Karpas-422 (cell line): Measurements from ENCODE around the gene KCNN3. TPM values are rescaled to one million over a fixed set of nuclear protein-coding genes. Genes with fewer than 3 reads are reported as not detected.

Experiments
- DNase-seq: peaks from one replicate; pipeline ENCODE4 v3.0.0-alpha.2; 2015
- H2AFZ ChIP-seq: fragments of 200-600 bp; sonication (generic); 2 replicates; pipeline ENCODE4 v1.6.1; 2014; ENCODE audit warnings: antibody characterized with exemption, low read length, mixed read lengths
- H3K27ac ChIP-seq: fragments of 200-600 bp; sonication (generic); 2 replicates; pipeline ENCODE4 v1.5.1; 2014; ENCODE audit warnings: mild to moderate bottlenecking, low read length, moderate library complexity
- H3K27me3 ChIP-seq: fragments of 200-600 bp; sonication (generic); 2 replicates; pipeline ENCODE4 v1.6.1; 2014; ENCODE audit warnings: low read length, mixed read lengths
- H3K36me3 ChIP-seq: fragments of 200-600 bp; sonication (generic); 2 replicates; pipeline ENCODE4 v1.6.1; 2014; ENCODE audit warnings: low read length, mixed read lengths; ENCODE audit not compliant: insufficient read depth
- H3K4me1 ChIP-seq: fragments of 200-600 bp; sonication (generic); 2 replicates; pipeline ENCODE4 v1.6.1; 2014; ENCODE audit warnings: mild to moderate bottlenecking, low read length, mixed read lengths
- H3K4me2 ChIP-seq: fragments of 200-600 bp; sonication (generic); 2 replicates; pipeline ENCODE4 v1.6.1; 2014; ENCODE audit warnings: low read length, low read depth, mild to moderate bottlenecking; ENCODE audit not compliant: poor library complexity, severe bottlenecking
- H3K4me3 ChIP-seq: fragments of 200-600 bp; sonication (generic); 2 replicates; pipeline ENCODE4 v1.5.1; 2014; ENCODE audit warnings: mild to moderate bottlenecking, antibody characterized with exemption, low read length, mixed read lengths
- H3K79me2 ChIP-seq: fragments of 200-600 bp; sonication (generic); 2 replicates; pipeline ENCODE4 v1.6.1; 2014; ENCODE audit warnings: mild to moderate bottlenecking, low read length, mixed read lengths
- H3K9ac ChIP-seq: fragments of 200-600 bp; sonication (generic); 2 replicates; pipeline ENCODE4 v1.6.0; 2014; ENCODE audit warnings: low read length
- H3K9me2 ChIP-seq: fragments of 200-600 bp; sonication (generic), shearing (Covaris generic); replicated peaks from 2 replicates; pipeline ENCODE4 v1.6.0; 2014; ENCODE audit warnings: mild to moderate bottlenecking, low read length, moderate library complexity; ENCODE audit not compliant: insufficient read depth
- H3K9me3 ChIP-seq: fragments of 300-700, 200-600 bp; sonication (generic); 2 replicates; pipeline ENCODE4 v1.6.1; 2014; ENCODE audit warnings: low read length, mixed read lengths
- H4K20me1 ChIP-seq: fragments of 200-600 bp; sonication (generic); 2 replicates; pipeline ENCODE4 v1.6.1; 2014; ENCODE audit warnings: mild to moderate bottlenecking, antibody characterized with exemption, low read length, low read depth; ENCODE audit not compliant: insufficient read depth
- total RNA-seq: library from RNA; depleted of rRNA; stranded (reverse); fragments of >200 nt; shearing (Covaris generic); gene quantifications from 2 replicates; pipeline ENCODE4 v1.2.3, GENCODE V29; 2014; ENCODE audit warnings: low replicate concordance

The KCNN3 gene
- total RNA-seq, 1 experiment from 2014 or later = 68.2 TPM

DNA sequence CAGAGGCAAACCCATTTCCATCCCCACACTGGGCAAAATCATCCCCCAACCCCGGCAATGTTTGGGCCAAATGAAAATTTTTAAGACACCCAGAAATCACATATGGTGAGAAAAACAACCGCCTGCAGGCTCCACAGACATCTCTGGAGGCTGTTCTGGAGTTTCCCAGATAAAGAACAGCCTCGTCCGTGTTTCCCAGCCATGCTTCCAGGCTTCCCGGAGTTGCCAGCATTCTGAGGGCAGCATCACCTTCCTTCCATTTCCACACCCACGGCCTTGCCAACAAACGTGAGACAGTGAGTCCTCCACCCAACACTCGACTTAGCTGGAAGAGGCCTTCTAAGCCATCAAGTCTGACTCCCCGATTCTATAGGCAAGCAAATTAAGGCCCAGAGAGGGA lies 36.9 kb downstream of the KCNN3 start:
- H3K79me2 ChIP-seq = peaks cover 100% of the 10 kb centered on the region
- H3K27ac ChIP-seq = peak overlapping the region; percentile 15; the same call in 1 of the 2 replicates
- H3K4me3 ChIP-seq = no peak overlapping the region
- no peak overlapping the region for H2AFZ ChIP-seq
- no peaks in the 10 kb centered on the region for H4K20me1 ChIP-seq
- peaks cover 65% of the 10 kb centered on the region for H3K4me1 ChIP-seq
- no peak overlapping the region for H3K9ac ChIP-seq
- H3K9me2 ChIP-seq = no peaks in the 10 kb centered on the region
- H3K9me3 ChIP-seq = no peaks in the 10 kb centered on the region
- H3K27me3 ChIP-seq = no peaks in the 10 kb centered on the region
- H3K36me3 ChIP-seq = peaks cover 12% of the 10 kb centered on the region; the same call in 1 of the 2 replicates
- DNase-seq = no peak
- H3K4me2 ChIP-seq = no peak overlapping the region

DNA sequence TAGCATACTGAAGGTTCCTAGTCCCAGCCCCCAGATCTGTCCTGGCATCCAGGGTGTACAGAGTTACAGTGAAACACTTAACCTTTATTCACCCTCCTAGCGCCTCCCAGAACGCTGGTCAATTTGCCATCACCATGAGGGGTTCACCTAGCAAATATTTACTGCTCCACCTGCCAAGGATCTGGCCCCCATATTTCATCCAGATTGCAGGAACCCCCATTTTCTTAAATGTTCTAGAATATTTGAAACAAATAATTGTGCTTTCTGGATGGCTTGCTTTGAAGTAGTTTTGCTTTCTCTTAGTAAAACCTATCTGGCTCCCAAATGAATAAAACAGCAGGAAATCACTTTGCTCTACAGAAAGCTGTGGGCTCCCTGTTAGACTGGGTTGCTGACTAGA lies 37.7 kb downstream of the KCNN3 start:
- peaks cover 65% of the 10 kb centered on the region for H3K4me1 ChIP-seq
- H2AFZ ChIP-seq = no peak overlapping the region
- 0 out of 2 replicates have a peak overlapping the region, but pooled peaks have one; percentile 4 for H3K9ac ChIP-seq
- no peaks in the 10 kb centered on the region for H4K20me1 ChIP-seq
- no peaks in the 10 kb centered on the region for H3K9me3 ChIP-seq
- peaks cover 97% of the 10 kb centered on the region for H3K79me2 ChIP-seq
- H3K27ac ChIP-seq = peak overlapping the region; percentile 15; the same call in 1 of the 2 replicates
- no peak for DNase-seq
- no peaks in the 10 kb centered on the region for H3K27me3 ChIP-seq
- H3K4me3 ChIP-seq = no peak overlapping the region
- no peak overlapping the region for H3K4me2 ChIP-seq
- H3K36me3 ChIP-seq = peaks cover 9% of the 10 kb centered on the region; the same call in 1 of the 2 replicates
- H3K9me2 ChIP-seq = no peaks in the 10 kb centered on the region

DNA sequence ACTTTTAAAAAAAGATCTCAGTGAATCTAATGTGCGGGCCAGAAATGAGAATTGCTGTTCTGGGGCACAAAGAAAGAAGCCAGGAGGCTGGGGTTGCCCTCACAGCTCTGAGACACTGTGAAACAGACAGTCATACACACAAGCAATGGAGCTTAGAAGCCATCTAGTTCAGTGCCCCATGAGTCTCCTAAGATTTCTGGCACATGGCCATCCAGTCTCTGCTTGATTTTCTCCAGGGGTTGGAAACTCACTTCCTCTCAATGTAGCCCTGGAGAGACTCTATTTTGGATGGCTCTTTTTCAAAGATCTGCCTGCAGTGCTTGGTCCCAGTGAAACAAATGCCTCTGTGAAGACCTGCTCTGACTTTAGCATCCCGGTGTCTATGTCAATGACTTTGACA lies 38.6 kb downstream of the KCNN3 start:
- H3K4me3 ChIP-seq = no peak overlapping the region
- H3K79me2 ChIP-seq = peaks cover 97% of the 10 kb centered on the region
- H3K4me2 ChIP-seq = no peak overlapping the region
- H3K36me3 ChIP-seq = peaks cover 9% of the 10 kb centered on the region; the same call in 1 of the 2 replicates
- no peaks in the 10 kb centered on the region for H3K9me3 ChIP-seq
- DNase-seq = no peak
- H3K9ac ChIP-seq = no peak overlapping the region
- H2AFZ ChIP-seq = no peak overlapping the region
- no peaks in the 10 kb centered on the region for H3K9me2 ChIP-seq
- H3K27me3 ChIP-seq = no peaks in the 10 kb centered on the region
- peak overlapping the region; percentile 38 for H3K27ac ChIP-seq
- peaks cover 65% of the 10 kb centered on the region for H3K4me1 ChIP-seq
- no peaks in the 10 kb centered on the region for H4K20me1 ChIP-seq

DNA sequence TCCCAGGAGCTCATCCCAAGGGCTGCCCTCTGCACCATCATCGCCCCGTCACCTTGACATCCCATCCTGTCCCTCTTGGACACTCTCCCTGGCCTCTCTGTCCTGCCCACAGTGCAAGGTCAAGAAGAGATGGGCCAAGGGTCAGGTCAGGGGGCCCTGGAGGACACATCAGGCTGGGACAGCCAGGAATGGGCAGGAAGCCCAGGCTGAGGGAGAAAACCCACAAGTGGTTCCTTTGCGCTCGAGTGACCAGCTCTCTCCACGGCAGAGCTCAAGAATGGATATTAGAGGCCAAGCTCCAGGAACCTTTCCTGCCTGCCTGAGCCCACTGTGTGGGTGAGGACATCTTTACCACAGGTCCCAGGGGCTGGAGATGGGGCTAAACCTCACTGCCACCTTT lies 41.0 kb downstream of the KCNN3 start:
- H3K4me3 ChIP-seq = no peak overlapping the region
- H4K20me1 ChIP-seq = no peaks in the 10 kb centered on the region
- H3K36me3 ChIP-seq = peaks cover 9% of the 10 kb centered on the region; the same call in 1 of the 2 replicates
- peaks cover 63% of the 10 kb centered on the region for H3K4me1 ChIP-seq
- no peaks in the 10 kb centered on the region for H3K9me2 ChIP-seq
- H3K79me2 ChIP-seq = peaks cover 91% of the 10 kb centered on the region
- H3K9me3 ChIP-seq = no peaks in the 10 kb centered on the region
- DNase-seq = no peak
- H3K4me2 ChIP-seq = no peak overlapping the region
- no peak overlapping the region for H3K9ac ChIP-seq
- no peak overlapping the region for H3K27ac ChIP-seq
- no peak overlapping the region for H2AFZ ChIP-seq
- no peaks in the 10 kb centered on the region for H3K27me3 ChIP-seq

DNA sequence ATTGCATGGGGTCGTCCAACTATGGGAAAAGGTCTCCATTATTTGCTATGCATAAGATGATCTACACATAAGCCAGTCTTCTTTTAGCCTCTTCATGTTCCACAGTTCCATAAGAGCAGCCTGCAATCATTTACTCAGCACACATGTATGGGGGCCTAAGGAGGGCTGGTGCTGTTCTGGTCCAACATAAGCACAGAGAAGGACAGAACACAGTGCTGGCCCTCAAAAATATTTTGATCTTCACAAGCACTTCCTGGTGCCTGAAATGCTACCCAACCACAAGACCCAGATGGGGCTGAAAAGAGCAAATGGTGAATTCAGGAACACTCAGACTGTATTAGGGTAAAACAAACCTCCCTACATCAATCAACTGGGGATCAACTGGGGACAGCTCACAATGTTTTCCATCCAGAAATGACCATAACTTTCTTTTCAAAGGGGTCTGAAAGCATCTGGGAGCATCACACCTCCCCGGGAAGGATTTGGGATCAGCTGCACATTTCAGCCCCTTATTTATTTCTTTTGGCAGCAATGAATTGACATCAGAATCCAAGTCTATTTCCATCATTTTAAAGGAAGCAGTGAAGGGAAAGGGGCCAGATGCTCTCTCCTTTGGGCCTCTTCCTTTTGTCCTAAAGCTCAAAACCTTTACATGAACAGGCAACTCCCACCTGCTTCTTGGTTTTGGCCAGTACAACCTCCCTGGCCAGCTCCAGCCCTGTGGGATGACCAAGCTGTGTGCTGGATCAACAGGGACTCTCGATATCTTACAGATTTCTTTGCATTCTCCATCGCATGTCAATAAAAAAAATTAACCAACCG lies 45.7 kb downstream of the KCNN3 start:
- no peak for DNase-seq
- H3K79me2 ChIP-seq = peaks cover 76% of the 10 kb centered on the region
- H3K4me1 ChIP-seq = peaks cover 80% of the 10 kb centered on the region
- H3K9me2 ChIP-seq = no peaks in the 10 kb centered on the region
- H2AFZ ChIP-seq = no peak overlapping the region
- H3K4me2 ChIP-seq = no peak overlapping the region
- no peaks in the 10 kb centered on the region for H3K9me3 ChIP-seq
- H3K36me3 ChIP-seq = peaks cover 11% of the 10 kb centered on the region; the same call in 1 of the 2 replicates
- no peak overlapping the region for H3K9ac ChIP-seq
- no peaks in the 10 kb centered on the region for H4K20me1 ChIP-seq
- H3K27me3 ChIP-seq = no peaks in the 10 kb centered on the region
- H3K4me3 ChIP-seq = no peak overlapping the region
- H3K27ac ChIP-seq = peak overlapping the region; percentile 60

DNA sequence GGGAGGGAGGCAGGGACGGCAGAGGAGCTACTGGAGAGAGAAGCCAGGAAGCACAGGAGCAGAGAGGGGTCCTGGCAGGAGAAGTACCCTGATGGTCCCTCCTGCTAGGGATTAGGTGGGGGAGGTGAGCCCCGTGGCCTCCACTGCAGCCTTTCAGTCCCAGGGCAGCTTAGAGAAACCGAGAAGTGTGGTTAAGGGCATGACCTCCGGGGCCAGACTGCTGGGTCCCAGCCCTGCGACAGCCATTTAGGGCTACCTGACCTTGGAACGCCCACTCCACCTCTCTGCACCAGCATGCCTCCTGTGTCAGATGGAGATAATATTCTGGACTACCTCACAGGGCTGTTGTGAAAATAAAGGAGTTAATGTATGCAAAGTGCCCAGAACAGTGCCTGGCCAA lies 47.4 kb downstream of the KCNN3 start:
- Histone ChIP-seq H3K9ac (no peak overlapping the region), H3K27ac (no peak overlapping the region), H3K27me3 (no peaks in the 10 kb centered on the region), H3K9me2 (no peaks in the 10 kb centered on the region), H4K20me1 (no peaks in the 10 kb centered on the region), H2AFZ (no peak overlapping the region), H3K79me2 (peaks cover 75% of the 10 kb centered on the region), H3K36me3 (peaks cover 16% of the 10 kb centered on the region; the same call in 1 of the 2 replicates), H3K9me3 (no peaks in the 10 kb centered on the region), H3K4me3 (no peak overlapping the region), H3K4me1 (peaks cover 83% of the 10 kb centered on the region), H3K4me2 (no peak overlapping the region)
- DNase-seq = no peak

DNA sequence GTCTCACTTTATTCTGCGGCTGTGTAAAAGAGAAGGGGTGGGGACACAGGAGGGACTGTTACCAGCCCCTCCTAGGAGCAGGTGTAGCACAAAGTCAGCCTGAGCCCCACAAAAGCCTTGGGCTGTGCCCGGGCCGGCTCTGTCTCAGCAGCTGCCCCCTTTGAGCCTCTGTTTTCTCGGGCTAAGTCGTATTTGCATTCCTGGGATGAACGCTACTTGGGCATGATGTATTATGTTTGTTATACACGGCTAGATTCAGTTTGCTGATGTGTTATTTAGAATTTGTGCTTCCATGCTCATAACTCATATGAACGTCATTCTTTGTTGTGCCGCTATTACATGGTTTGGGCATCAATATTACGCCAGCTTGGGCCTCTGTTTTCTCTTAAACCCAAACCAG lies 47.8 kb downstream of the KCNN3 start:
- H3K9ac ChIP-seq = no peak overlapping the region
- H3K36me3 ChIP-seq = peaks cover 16% of the 10 kb centered on the region; the same call in 1 of the 2 replicates
- H3K79me2 ChIP-seq = peaks cover 77% of the 10 kb centered on the region
- H3K4me1 ChIP-seq = peaks cover 83% of the 10 kb centered on the region
- H3K4me3 ChIP-seq = no peak overlapping the region
- H3K9me3 ChIP-seq = no peaks in the 10 kb centered on the region
- H3K27ac ChIP-seq = no peak overlapping the region
- no peak for DNase-seq
- H3K4me2 ChIP-seq = no peak overlapping the region
- no peaks in the 10 kb centered on the region for H4K20me1 ChIP-seq
- H2AFZ ChIP-seq = no peak overlapping the region
- no peaks in the 10 kb centered on the region for H3K27me3 ChIP-seq
- H3K9me2 ChIP-seq = no peaks in the 10 kb centered on the region

DNA sequence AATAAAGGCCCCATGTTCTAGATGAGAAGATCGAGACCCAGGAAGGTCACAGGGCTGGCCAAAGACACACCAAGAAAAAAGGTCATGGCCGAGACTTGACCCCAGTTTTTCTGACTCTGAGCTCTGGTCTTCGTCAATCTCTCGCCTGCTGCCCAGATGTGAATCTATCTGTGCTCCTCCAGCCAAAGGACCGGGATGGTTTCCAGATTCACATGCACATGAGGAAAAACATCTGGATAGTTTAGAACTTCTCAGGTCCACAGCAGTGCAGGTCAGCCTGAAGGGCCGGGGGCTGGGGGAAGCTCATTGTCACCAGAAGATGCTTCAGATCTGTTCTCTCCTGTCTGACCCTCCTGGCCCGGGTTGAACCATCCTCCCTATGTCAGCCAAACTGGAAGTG lies 49.0 kb downstream of the KCNN3 start:
- Histone ChIP-seq H3K4me1 (peaks cover 86% of the 10 kb centered on the region), H3K27ac (peak overlapping the region; percentile 96), H2AFZ (no peak overlapping the region), H3K36me3 (peaks cover 16% of the 10 kb centered on the region; the same call in 1 of the 2 replicates), H3K4me2 (peak overlapping the region; percentile 76), H4K20me1 (no peaks in the 10 kb centered on the region), H3K9me2 (no peaks in the 10 kb centered on the region), H3K79me2 (peaks cover 77% of the 10 kb centered on the region), H3K27me3 (no peaks in the 10 kb centered on the region), H3K9ac (peak overlapping the region; percentile 43; the same call in 1 of the 2 replicates), H3K4me3 (no peak overlapping the region), H3K9me3 (no peaks in the 10 kb centered on the region)
- no peak for DNase-seq
